Loucy (cell line): Measurements from ENCODE around the gene SVOPL.

Experiments
- H2AFZ ChIP-seq: fragments of 200-600 bp; sonication (generic); 2 replicates; pipeline ENCODE4 v1.6.0; 2016; ENCODE audit warnings: antibody characterized with exemption, mild to moderate bottlenecking, low read length, moderate library complexity
- H3F3A ChIP-seq: fragments of 200-600 bp; 2 replicates; pipeline ENCODE4 v1.6.0; 2016; ENCODE audit warnings: antibody characterized with exemption, low read depth, mild to moderate bottlenecking
- H3K27me3 ChIP-seq: fragments of 200-600 bp; sonication (generic); 2 replicates; pipeline ENCODE4 v1.6.1; 2014; ENCODE audit warnings: low read length, mild to moderate bottlenecking; ENCODE audit not compliant: insufficient read depth, poor library complexity, severe bottlenecking
- H3K36me3 ChIP-seq: fragments of 200-600 bp; sonication (generic); 2 replicates; pipeline ENCODE4 v1.6.1; 2016; ENCODE audit warnings: low read length; ENCODE audit not compliant: insufficient read depth
- H3K4me1 ChIP-seq: fragments of 200-600 bp; sonication (generic); 2 replicates; pipeline ENCODE4 v1.5.1; 2014; ENCODE audit warnings: low read length, mild to moderate bottlenecking; ENCODE audit not compliant: insufficient read depth, poor library complexity, severe bottlenecking
- H3K4me2 ChIP-seq: fragments of 200-600 bp; sonication (generic); 2 replicates; pipeline ENCODE4 v1.6.0; 2014; ENCODE audit warnings: antibody characterized with exemption, low read length, low read depth, mild to moderate bottlenecking; ENCODE audit not compliant: poor library complexity, severe bottlenecking
- H3K4me3 ChIP-seq: fragments of 200-600 bp; sonication (generic); 2 replicates; pipeline ENCODE4 v1.5.1; 2014; ENCODE audit warnings: low read length, mild to moderate bottlenecking, mixed read lengths; ENCODE audit not compliant: poor library complexity, severe bottlenecking
- H3K79me2 ChIP-seq: fragments of 200-600 bp; sonication (generic); 2 replicates; pipeline ENCODE4 v1.6.1; 2014; ENCODE audit warnings: low read length; ENCODE audit not compliant: insufficient read depth
- H3K9ac ChIP-seq: fragments of 200-600 bp; sonication (generic); 2 replicates; pipeline ENCODE4 v1.6.0; 2014; ENCODE audit warnings: mild to moderate bottlenecking, low read depth, low read length, moderate library complexity; ENCODE audit not compliant: poor library complexity, severe bottlenecking
- H3K9me2 ChIP-seq: fragments of 200-600 bp; sonication (generic); replicated peaks from 2 replicates; pipeline ENCODE4 v1.6.1; 2016; ENCODE audit warnings: low read depth, low read length, mixed read lengths
- H3K9me3 ChIP-seq: fragments of 200-600 bp; sonication (generic); 2 replicates; pipeline ENCODE4 v1.6.1; 2014; ENCODE audit warnings: mild to moderate bottlenecking, antibody characterized with exemption, low read length, low read depth; ENCODE audit not compliant: insufficient read depth
- H4K20me1 ChIP-seq: fragments of 200-600 bp; sonication (generic); 2 replicates; pipeline ENCODE4 v1.6.0; 2014; ENCODE audit warnings: antibody characterized with exemption, low read length, mild to moderate bottlenecking; ENCODE audit not compliant: insufficient read depth, poor library complexity, severe bottlenecking
- CTCF ChIP-seq: fragments of 200-600 bp; sonication (generic); conservative IDR thresholded peaks from 2 replicates; pipeline ENCODE4 v1.5.1; 2014; ENCODE audit warnings: mild to moderate bottlenecking, antibody characterized with exemption, low read length
- EZH2phosphoT487 ChIP-seq: fragments of 200-600 bp; IDR thresholded peaks from 2 replicates; pipeline ENCODE4 v1.6.1; 2018; ENCODE audit warnings: antibody characterized with exemption, mild to moderate bottlenecking, moderate library complexity, borderline replicate concordance

Gene SVOPL

GRCh38 chr7:138727336-138728099 is 26.4 kb upstream of the SVOPL start:
- no peaks in the 10 kb centered on the region for H3K79me2 ChIP-seq
- TF ChIP-seq CTCF (no peak), EZH2phosphoT487 (no peak)
- no peak overlapping the region for H3K9ac ChIP-seq
- no peak overlapping the region for H2AFZ ChIP-seq
- H3K4me1 ChIP-seq = no peaks in the 10 kb centered on the region
- no peak overlapping the region for H3K4me3 ChIP-seq
- no peaks in the 10 kb centered on the region for H3K9me2 ChIP-seq
- H3K9me3 ChIP-seq = no peaks in the 10 kb centered on the region
- H3K27me3 ChIP-seq = no peaks in the 10 kb centered on the region
- no peak overlapping the region for H3K4me2 ChIP-seq
- no peaks in the 10 kb centered on the region for H4K20me1 ChIP-seq
- no peaks in the 10 kb centered on the region for H3F3A ChIP-seq
- no peaks in the 10 kb centered on the region for H3K36me3 ChIP-seq

DNA sequence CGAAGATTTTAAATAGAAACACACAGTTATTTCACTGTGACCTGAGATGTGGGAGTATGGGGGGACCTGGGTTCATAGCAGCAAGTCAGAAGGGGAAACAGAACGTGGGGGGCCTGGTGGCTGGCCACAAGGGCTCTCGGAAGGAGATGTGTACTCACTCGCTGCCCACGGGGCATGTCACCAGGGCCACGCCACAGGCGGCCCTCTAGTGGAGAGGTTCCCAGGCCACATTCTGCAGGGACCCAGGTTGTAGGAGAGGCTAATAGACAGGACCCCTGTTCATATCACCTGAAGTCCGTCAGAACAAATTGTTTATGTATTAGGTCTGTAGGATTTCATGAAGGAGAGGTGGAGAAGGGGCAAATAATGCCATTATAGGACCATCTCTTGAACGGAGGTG is 25.1 kb upstream of the SVOPL start:
- H3F3A ChIP-seq = no peaks in the 10 kb centered on the region
- H3K9me2 ChIP-seq = no peaks in the 10 kb centered on the region
- no peak overlapping the region for H3K4me2 ChIP-seq
- no peak overlapping the region for H2AFZ ChIP-seq
- TF ChIP-seq EZH2phosphoT487 (no peak), CTCF (peak; percentile 58)
- H3K9ac ChIP-seq = no peak overlapping the region
- no peak overlapping the region for H3K4me3 ChIP-seq
- no peaks in the 10 kb centered on the region for H3K27me3 ChIP-seq
- no peaks in the 10 kb centered on the region for H3K4me1 ChIP-seq
- H3K79me2 ChIP-seq = no peaks in the 10 kb centered on the region
- no peaks in the 10 kb centered on the region for H4K20me1 ChIP-seq
- no peaks in the 10 kb centered on the region for H3K36me3 ChIP-seq
- H3K9me3 ChIP-seq = no peaks in the 10 kb centered on the region

DNA sequence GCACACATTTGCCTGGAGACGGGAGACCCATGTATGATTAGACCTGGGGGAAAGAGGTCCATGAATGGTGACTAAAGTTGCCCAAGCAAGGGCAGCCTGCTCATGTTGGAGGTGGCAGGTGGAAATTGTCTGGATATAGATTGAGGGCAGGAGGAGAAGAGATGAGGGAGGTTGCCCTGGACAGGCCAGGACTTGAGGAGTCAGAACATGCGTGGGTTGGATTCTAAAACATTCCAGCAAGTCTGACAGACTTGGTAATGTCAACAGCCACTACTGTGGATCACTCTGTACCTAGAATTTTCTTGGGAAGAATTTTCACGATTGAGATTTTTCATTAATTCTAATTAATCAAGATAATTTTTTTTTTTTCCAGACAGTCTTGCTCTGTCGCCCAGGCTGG is 19.1 kb upstream of the SVOPL start:
- no peaks in the 10 kb centered on the region for H3K79me2 ChIP-seq
- H3K27me3 ChIP-seq = no peaks in the 10 kb centered on the region
- no peak for TF ChIP-seq EZH2phosphoT487
- TF ChIP-seq CTCF = no peak
- H4K20me1 ChIP-seq = no peaks in the 10 kb centered on the region
- no peaks in the 10 kb centered on the region for H3K4me1 ChIP-seq
- H2AFZ ChIP-seq = no peak overlapping the region
- no peaks in the 10 kb centered on the region for H3K9me3 ChIP-seq
- no peak overlapping the region for H3K4me3 ChIP-seq
- no peak overlapping the region for H3K9ac ChIP-seq
- no peaks in the 10 kb centered on the region for H3K36me3 ChIP-seq
- H3K9me2 ChIP-seq = no peaks in the 10 kb centered on the region
- no peaks in the 10 kb centered on the region for H3F3A ChIP-seq
- H3K4me2 ChIP-seq = no peak overlapping the region
